Coronary artery (tissue), 2 donors: Measurements from ENCODE around the gene KCNAB2.

Experiments
- DNase-seq: peaks from one replicate; pipeline ENCODE4 v3.0.0-alpha.2; 2017; ENCODE audit warnings: low spot score
- H3K27ac ChIP-seq, 2 donors: fragments of 200-600 bp; sonication (generic); one replicate each; pipeline ENCODE4 v1.5.1; 2016 to 2019
- H3K4me3 ChIP-seq: fragments of 200-600 bp; sonication (generic); 2 replicates; pipeline ENCODE4 v1.5.1; 2016; ENCODE audit warnings: mild to moderate bottlenecking, moderate library complexity
- TF ChIP-seq, protein P1 (sequence below): fragments of 200-600 bp; sonication (generic); IDR thresholded peaks from one replicate; pipeline ENCODE4 v1.5.1; 2019; ENCODE audit warnings: antibody characterized with exemption

The KCNAB2 gene

GRCh38 chr1:6039031-6039430 is 6.7 kb upstream of the KCNAB2 start:
- Histone ChIP-seq H3K4me3 (no peak overlapping the region), H3K27ac (no peak overlapping the region)
- DNase-seq = no peak
- TF ChIP-seq, protein P1, sequence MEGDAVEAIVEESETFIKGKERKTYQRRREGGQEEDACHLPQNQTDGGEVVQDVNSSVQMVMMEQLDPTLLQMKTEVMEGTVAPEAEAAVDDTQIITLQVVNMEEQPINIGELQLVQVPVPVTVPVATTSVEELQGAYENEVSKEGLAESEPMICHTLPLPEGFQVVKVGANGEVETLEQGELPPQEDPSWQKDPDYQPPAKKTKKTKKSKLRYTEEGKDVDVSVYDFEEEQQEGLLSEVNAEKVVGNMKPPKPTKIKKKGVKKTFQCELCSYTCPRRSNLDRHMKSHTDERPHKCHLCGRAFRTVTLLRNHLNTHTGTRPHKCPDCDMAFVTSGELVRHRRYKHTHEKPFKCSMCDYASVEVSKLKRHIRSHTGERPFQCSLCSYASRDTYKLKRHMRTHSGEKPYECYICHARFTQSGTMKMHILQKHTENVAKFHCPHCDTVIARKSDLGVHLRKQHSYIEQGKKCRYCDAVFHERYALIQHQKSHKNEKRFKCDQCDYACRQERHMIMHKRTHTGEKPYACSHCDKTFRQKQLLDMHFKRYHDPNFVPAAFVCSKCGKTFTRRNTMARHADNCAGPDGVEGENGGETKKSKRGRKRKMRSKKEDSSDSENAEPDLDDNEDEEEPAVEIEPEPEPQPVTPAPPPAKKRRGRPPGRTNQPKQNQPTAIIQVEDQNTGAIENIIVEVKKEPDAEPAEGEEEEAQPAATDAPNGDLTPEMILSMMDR = no peak

DNA sequence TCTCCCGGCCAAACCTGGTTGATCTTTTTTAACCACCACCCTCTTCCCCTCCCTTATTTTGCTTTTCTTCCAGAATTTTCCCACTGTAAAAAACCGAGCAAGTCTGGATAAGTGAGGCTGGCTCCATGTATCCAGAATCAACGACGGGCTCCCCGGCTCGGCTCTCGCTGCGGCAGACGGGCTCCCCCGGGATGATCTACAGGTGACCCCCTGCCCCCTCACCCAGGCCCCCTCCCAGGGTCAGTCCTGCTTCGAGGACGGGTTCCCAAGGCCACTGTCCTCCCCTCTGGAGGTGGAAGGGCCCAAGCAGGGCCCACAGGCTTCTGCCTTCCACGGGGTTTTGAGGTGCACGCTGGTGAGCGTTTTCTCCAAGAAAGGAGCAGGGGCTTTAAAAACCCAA is 5.2 kb upstream of the KCNAB2 start:
- TF ChIP-seq, protein P1 = no peak
- no peak overlapping the region for H3K27ac ChIP-seq
- no peak overlapping the region for H3K4me3 ChIP-seq
- no peak for DNase-seq

DNA sequence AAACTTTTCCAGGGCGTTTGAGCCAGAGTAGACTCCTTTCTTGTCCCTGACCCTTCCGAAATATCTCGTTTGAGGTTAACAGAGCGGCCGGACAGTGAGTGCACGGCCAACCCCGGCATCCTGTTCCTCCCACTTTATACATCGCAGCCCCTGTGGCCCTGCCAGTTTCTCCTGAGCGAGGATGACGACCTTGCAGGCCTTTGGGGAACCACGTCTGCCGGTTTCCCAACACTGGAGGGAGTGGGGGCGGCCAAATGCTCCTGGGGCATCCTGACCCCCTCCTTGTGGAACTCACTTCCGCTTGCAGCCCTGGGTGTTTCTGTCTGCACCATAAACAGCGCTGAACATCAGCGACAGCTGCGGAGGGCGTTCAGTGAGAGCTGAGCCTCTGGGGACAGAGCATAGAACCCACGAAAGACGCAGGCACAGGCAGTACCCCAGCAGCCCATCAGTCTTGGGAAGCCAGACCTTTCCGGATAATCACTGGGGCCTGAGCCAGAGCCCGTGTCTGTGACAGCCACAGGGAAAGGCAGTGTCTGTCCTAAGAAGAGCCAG is 4.8 kb upstream of the KCNAB2 start:
- TF ChIP-seq, protein P1 = no peak
- DNase-seq = no peak
- H3K27ac ChIP-seq = no peak overlapping the region
- no peak overlapping the region for H3K4me3 ChIP-seq

GRCh38 chr1:6041432-6042062 is 4.1 kb upstream of the KCNAB2 start:
- DNase-seq = no peak
- H3K4me3 ChIP-seq = no peak overlapping the region
- TF ChIP-seq, protein P1 = no peak
- no peak overlapping the region for H3K27ac ChIP-seq

DNA sequence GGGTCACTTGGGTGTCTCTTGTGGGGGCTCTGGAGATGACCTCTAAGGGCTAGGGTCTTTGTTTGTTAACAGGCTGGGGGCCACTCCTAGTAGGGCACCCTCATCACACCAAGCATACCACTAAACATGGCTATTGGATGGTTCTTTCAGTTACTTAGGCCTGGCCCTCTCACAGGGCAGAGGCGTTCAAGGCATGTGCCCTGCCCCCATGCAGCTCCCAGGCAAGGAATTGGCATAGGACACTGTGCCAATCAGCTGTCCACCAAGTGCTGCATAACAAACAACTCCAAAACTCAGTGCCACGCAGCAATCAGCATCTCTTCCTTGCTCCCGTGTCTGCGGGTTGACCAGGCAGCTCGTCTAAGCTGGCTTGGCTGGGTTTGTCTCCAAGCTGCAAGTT is 2.1 kb upstream of the KCNAB2 start:
- Histone ChIP-seq H3K4me3 (no peak overlapping the region), H3K27ac (no peak overlapping the region)
- DNase-seq = no peak
- TF ChIP-seq, protein P1 = no peak

DNA sequence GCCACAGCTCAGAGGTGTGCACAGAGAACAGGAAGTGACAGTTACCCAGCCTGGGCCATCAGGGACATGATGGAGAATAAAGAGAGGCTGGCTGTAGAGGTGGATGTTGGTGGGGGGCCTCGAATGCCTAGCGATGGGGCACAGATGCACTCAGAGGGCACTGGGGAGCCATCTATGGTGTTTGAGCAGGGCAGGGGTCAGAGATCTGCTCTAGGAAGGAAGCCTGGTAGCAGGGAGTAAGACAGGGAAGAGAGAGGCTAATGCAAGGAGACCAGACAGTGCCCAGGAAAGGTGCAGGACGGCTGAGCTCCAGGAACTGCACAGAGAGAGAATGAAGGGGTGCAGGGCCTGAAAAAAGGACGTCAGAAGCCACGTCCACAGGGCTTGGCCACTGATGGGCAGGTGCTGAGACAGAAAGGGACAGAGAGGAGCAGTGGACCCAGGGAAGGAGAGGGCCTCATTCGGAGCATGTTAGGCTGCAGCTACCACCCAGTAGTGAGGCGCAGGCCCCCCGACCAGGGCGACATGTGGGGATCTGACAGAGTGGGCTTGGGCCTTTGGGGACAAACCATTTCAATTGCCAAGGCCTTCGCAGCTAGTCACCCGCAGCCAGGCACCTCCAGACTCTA is 1.1 kb upstream of the KCNAB2 start:
- no peak for DNase-seq
- TF ChIP-seq, protein P1 = no peak
- Histone ChIP-seq H3K4me3 (no peak overlapping the region), H3K27ac (no peak overlapping the region)

DNA sequence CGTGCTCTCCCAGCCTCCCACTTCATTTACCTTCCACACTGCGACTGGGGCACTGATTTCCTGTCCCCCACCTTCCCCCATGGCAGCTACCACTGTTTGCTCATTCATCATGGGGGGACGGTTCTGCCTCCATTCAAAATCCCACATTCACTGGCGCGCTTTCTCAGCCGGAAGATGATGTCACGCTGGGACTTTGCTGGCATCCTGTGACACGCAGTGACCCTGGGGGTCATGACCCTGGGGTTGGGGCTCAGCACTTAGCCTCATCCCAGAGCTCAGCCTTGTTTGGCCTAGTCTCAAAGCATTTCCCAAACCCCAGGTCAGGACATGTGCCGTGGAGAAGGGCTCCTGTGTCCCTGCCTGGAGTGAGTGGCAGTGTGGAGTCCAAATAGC is 582 bp upstream of the KCNAB2 start:
- no peak for DNase-seq
- Histone ChIP-seq H3K27ac (no peak overlapping the region), H3K4me3 (no peak overlapping the region)
- TF ChIP-seq, protein P1 = no peak
